ENCODE measurements around the gene CFAP20. TPM values are rescaled to one million over a fixed set of nuclear protein-coding genes. Genes with fewer than 3 reads are reported as not detected.

Gene CFAP20
- total RNA-seq, 1 donor from 2014 or later = 51.7 TPM

DNA sequence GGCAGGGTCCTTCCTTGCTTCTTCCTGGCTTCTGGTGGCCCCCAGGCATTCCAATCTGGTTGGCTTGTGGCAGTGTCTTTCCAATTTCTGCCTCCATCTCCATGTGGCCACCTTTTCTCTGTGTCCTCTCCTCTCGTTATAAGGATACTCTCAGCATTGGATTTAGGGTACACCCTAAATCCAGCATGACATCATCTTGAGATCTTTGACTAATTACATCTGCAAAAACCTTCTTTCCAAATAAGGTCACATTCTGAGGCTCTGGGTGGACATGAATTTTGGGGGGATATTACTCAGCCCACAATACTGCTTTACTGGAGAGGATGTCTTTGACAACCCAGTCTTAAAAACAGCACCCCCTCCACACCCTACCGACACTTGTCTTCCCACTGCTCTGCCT is 18.9 kb upstream of the CFAP20 start:
- intact Hi-C loops (cut with micrococcal nuclease) = no loop called here
- Mint-ChIP-seq H3K9me3 (no peaks in the 10 kb centered on the region), H3K27ac (no peak overlapping the region), H3K27me3 (ENCODE audit: low read depth) (no peaks in the 10 kb centered on the region), H3K4me1 (ENCODE audit: low read depth) (no peaks in the 10 kb centered on the region), H3K4me3 (ENCODE audit: low read depth) (no peak overlapping the region), H3K36me3 (ENCODE audit: low read depth) (no peaks in the 10 kb centered on the region)
- DNase-seq (ENCODE audit: low spot score) = no peak

DNA sequence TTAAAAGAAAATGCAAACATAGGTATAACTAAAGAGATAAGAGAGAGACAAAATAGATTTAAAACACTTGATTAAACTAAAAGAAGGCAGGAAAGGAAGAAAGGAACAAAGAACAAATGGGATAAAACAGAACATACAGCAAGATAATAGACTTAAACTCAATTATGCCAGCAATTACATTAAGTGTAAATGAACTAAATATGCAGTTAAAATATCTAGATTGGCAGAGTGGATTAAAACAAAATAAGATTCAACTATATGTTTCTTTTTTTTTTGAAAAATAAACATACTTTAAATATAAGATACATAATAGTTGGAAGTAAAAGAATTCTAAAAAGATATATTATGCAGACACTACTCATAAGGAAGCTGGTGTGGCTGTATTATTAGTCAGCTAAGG is 9.7 kb upstream of the CFAP20 start:
- no peaks in the 10 kb centered on the region for H3K4me1 Mint-ChIP-seq (ENCODE audit: low read depth)
- peaks cover 22% of the 10 kb centered on the region for H3K9me3 Mint-ChIP-seq
- H3K36me3 Mint-ChIP-seq (ENCODE audit: low read depth) = peaks cover 4% of the 10 kb centered on the region
- no peak overlapping the region for H3K27ac Mint-ChIP-seq
- H3K4me3 Mint-ChIP-seq (ENCODE audit: low read depth) = no peak overlapping the region
- intact Hi-C loops (cut with micrococcal nuclease) = no loop called here
- no peak for DNase-seq (ENCODE audit: low spot score)
- no peaks in the 10 kb centered on the region for H3K27me3 Mint-ChIP-seq (ENCODE audit: low read depth)

DNA sequence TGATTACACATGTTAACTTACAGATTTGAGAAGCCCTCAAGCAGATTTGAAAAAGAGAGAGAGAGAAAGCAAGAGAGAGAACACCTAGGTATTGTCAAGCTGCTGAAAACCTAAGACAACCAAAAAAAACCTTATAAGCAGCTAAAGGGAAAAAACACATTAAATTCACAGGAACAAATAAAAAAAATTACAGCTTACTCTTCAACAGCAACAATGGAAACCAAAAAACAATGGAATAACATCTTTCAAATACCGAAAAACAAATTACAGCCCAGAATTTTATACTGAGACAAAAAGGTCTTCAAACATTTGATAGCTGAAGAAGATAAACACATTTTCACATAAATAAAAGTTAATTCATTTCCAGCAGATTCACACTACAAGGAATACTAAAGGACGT is 8.4 kb upstream of the CFAP20 start:
- Mint-ChIP-seq H3K36me3 (ENCODE audit: low read depth) (peaks cover 4% of the 10 kb centered on the region), H3K27ac (no peak overlapping the region), H3K4me3 (ENCODE audit: low read depth) (no peak overlapping the region), H3K27me3 (ENCODE audit: low read depth) (no peaks in the 10 kb centered on the region), H3K9me3 (peaks cover 22% of the 10 kb centered on the region), H3K4me1 (ENCODE audit: low read depth) (no peaks in the 10 kb centered on the region)
- no peak for DNase-seq (ENCODE audit: low spot score)
- intact Hi-C loops (cut with micrococcal nuclease) = no loop called here

DNA sequence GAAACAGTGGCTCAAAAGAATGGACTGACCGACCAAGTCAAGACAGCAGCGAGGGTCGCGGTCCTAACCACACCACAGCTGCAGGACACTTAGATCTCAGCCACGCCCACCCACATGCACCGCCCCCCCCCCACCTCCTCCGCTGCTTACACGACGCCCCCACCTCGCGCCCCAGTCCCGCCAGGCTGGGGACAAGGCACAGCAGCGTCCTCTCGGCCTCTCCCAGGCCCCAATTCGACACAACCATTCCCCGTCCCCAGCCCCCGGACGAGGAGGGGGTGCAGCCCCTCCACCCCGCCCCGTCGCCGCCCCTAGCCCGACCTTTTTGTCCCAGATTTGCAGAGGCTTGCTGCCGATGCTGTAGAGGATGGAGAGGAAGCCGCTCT is 477 bp downstream of the CFAP20 start:
- H3K36me3 Mint-ChIP-seq (ENCODE audit: low read depth) = peaks cover 6% of the 10 kb centered on the region
- peak overlapping the region; percentile 78 for H3K4me3 Mint-ChIP-seq (ENCODE audit: low read depth)
- no peaks in the 10 kb centered on the region for H3K27me3 Mint-ChIP-seq (ENCODE audit: low read depth)
- peak overlapping the region; percentile 69 for H3K27ac Mint-ChIP-seq
- no peak for DNase-seq (ENCODE audit: low spot score)
- intact Hi-C loops (cut with micrococcal nuclease) = loop anchor here (1.0 to 10.0 kb wide), 6 partner anchors 68 to 516 kb away; partner anchors contain the start of genes KATNB1 and MMP15
- peaks cover 36% of the 10 kb centered on the region for H3K4me1 Mint-ChIP-seq (ENCODE audit: low read depth)
- no peaks in the 10 kb centered on the region for H3K9me3 Mint-ChIP-seq

DNA sequence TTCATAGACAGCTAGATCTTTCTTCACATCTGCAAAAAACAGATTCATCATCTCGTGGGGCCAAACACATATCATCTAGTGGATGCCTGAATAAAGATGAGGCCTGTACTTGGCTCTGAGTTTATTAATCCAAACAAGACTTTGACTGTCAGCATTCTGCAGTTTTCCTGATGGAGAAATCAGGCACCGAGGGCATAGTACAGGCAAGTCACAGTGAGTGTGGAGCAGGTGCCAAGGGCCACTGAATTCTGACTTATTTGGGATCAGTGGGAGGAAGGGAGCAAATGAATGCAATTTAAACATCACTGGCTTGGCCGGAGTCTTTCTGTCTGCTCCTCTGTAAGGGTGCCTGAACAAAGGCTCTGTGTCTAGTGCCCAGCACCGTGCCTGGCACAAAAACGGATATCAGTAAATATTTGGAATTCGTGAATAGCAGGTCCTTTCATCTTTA is 975 bp downstream of the CFAP20 start:
- H3K4me3 Mint-ChIP-seq (ENCODE audit: low read depth) = peak overlapping the region; percentile 78

DNA sequence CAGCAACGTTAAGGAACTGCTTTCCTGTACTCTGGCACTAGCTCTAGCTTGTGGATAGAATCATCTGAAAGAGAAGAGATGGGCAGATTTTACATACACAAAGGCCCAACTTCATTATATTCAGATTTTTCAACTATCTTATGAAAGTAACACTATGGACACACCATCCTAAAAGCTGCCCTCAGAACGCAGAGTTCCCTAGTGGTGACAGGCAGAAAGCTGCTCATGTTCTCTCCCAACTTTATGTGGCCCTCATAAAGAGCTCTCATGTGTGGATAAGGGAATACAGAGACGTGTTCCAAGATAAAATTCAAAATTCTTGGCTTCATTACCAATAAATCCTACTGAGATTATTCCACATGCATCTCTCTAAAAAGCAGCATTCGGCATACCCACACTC is 1.5 kb downstream of the CFAP20 start:
- Mint-ChIP-seq H3K27me3 (ENCODE audit: low read depth) (no peaks in the 10 kb centered on the region), H3K36me3 (ENCODE audit: low read depth) (peaks cover 6% of the 10 kb centered on the region), H3K4me3 (ENCODE audit: low read depth) (peak overlapping the region; percentile 78), H3K4me1 (ENCODE audit: low read depth) (peaks cover 38% of the 10 kb centered on the region), H3K27ac (no peak overlapping the region), H3K9me3 (no peaks in the 10 kb centered on the region)
- DNase-seq (ENCODE audit: low spot score) = no peak
- intact Hi-C loops (cut with micrococcal nuclease) = loop anchor here (1.0 to 10.0 kb wide), 5 partner anchors 69 to 515 kb away; no protein-coding TSS in a partner anchor

More for the DNA sequence above, 975 bp downstream of the CFAP20 start:
- Mint-ChIP-seq H3K36me3 (ENCODE audit: low read depth) (peaks cover 6% of the 10 kb centered on the region), H3K4me1 (ENCODE audit: low read depth) (peaks cover 37% of the 10 kb centered on the region), H3K27me3 (ENCODE audit: low read depth) (no peaks in the 10 kb centered on the region), H3K9me3 (no peaks in the 10 kb centered on the region), H3K27ac (peak overlapping the region; percentile 69)
- no peak for DNase-seq (ENCODE audit: low spot score)
- intact Hi-C loops (cut with micrococcal nuclease) = loop anchor here (2.0 to 10.0 kb wide), 4 partner anchors 69 to 516 kb away; no protein-coding TSS in a partner anchor

DNA sequence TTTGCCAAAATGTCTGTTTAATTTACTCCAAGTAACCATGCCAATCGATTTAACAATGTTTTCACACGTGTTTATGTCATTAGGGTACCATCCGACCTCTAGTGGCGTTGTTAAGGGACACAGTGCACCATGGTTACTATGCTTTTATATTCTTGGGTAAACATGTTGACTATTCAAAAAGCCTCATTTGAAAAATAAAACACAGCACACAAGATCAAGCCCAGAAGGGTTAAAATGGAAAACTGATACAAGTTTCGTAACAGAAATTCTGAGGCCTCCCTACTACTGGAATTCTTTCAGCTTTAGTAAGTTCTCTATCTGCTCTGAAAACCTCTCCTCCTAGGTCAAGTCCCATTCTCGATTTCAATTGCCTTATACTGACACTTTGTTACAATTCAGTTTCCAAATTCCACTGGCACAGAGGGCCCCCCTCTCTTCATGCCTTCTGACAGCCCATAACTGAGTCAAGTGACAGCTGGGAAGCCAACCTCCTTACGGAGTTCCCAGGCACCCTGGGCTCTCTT is 2.1 kb downstream of the CFAP20 start:
- peaks cover 40% of the 10 kb centered on the region for H3K4me1 Mint-ChIP-seq (ENCODE audit: low read depth)
- DNase-seq (ENCODE audit: low spot score) = peak; percentile 16
- peak overlapping the region; percentile 64 for H3K27ac Mint-ChIP-seq
- H3K4me3 Mint-ChIP-seq (ENCODE audit: low read depth) = peak overlapping the region; percentile 78
- no peaks in the 10 kb centered on the region for H3K9me3 Mint-ChIP-seq
- peaks cover 6% of the 10 kb centered on the region for H3K36me3 Mint-ChIP-seq (ENCODE audit: low read depth)
- H3K27me3 Mint-ChIP-seq (ENCODE audit: low read depth) = no peaks in the 10 kb centered on the region
- intact Hi-C loops (cut with micrococcal nuclease) = loop anchor here (1.0 to 10.0 kb wide), 3 partner anchors 107 to 515 kb away; no protein-coding TSS in a partner anchor

DNA sequence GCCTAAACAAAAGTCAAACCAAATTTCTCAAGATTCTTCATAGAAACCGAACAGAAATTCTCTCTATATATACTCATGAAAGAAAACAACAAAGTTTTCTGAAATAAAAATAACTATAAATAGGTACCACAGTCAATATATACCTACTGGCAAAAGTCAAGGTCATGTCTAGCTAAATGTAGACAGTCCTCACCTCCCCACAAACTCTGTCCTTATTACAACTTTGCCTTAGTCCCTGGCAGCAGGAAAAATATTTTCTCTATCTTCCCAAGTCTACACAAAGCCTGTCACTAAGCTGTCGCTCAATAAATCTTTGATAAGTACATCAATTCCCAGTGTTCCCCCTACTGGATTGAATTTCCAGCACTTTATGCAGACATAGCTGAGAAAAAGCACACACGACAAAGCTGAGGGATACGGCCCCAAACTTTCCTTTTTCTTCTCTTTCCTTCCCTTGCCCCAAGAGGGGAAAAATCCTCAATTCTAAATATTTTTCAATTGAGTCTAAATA is 2.7 kb downstream of the CFAP20 start:
- intact Hi-C loops (cut with micrococcal nuclease) = loop anchor here (5.0 to 10.0 kb wide), 2 partner anchors 232 to 514 kb away; no protein-coding TSS in a partner anchor
- Mint-ChIP-seq H3K27ac (peak overlapping the region; percentile 64), H3K27me3 (ENCODE audit: low read depth) (no peaks in the 10 kb centered on the region), H3K9me3 (no peaks in the 10 kb centered on the region), H3K4me3 (ENCODE audit: low read depth) (peak overlapping the region; percentile 78), H3K4me1 (ENCODE audit: low read depth) (peaks cover 45% of the 10 kb centered on the region), H3K36me3 (ENCODE audit: low read depth) (peaks cover 6% of the 10 kb centered on the region)
- DNase-seq (ENCODE audit: low spot score) = no peak

DNA sequence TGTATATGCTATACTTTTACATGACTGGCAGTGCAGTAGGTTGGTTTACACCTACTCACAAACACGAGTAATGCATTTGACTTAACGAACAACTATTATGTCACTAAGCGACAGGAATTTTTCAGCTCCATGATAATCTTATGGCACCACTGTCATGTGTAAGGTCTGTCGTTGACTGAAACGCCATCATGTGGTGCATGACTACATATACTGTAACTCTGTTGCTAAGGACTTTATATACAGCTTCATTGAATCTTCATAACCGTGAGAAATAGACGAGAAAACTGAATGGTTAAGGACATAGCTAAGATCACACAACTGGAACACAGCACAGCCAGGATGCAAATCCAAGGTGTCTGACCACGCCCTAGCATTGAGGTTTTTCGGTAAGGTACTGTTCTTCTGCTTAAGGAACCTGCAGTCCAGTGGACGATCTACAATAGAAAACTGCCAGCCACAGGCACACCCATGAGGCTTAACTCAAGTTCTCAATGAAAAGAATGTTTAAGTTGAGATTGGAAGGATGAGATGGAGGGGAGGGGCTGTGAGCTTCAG is 3.3 kb downstream of the CFAP20 start:
- Mint-ChIP-seq H3K4me1 (ENCODE audit: low read depth) (peaks cover 48% of the 10 kb centered on the region), H3K27me3 (ENCODE audit: low read depth) (no peaks in the 10 kb centered on the region), H3K36me3 (ENCODE audit: low read depth) (peaks cover 6% of the 10 kb centered on the region), H3K9me3 (no peaks in the 10 kb centered on the region), H3K4me3 (ENCODE audit: low read depth) (peak overlapping the region; percentile 13), H3K27ac (peak overlapping the region; percentile 55)
- intact Hi-C loops (cut with micrococcal nuclease) = loop anchor here (5.0 to 10.0 kb wide), 2 partner anchors 231 to 514 kb away; no protein-coding TSS in a partner anchor
- DNase-seq (ENCODE audit: low spot score) = no peak

DNA sequence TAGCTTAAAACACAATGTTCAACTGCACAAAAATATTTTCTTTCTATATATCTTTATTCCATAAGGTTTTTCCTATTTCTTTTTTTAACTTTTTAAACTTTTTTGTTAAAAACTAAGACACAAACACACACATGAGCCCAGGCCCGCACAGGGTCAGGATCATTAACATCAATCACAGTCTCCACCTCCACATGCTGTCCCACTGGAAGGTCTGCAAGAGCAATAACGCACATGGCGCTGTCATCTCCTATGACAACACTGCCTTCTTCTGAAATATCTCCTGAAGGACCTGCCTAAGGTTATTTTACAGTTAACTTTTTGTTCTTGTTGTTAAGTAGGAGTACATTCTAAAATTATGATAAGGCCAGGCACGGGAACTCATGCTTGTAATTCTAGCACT is 4.1 kb downstream of the CFAP20 start:
- Mint-ChIP-seq H3K4me3 (ENCODE audit: low read depth) (no peak overlapping the region), H3K27ac (no peak overlapping the region), H3K4me1 (ENCODE audit: low read depth) (peaks cover 50% of the 10 kb centered on the region), H3K9me3 (no peaks in the 10 kb centered on the region), H3K27me3 (ENCODE audit: low read depth) (no peaks in the 10 kb centered on the region), H3K36me3 (ENCODE audit: low read depth) (peaks cover 6% of the 10 kb centered on the region)
- no peak for DNase-seq (ENCODE audit: low spot score)
- intact Hi-C loops (cut with micrococcal nuclease) = loop anchor here (5.0 to 10.0 kb wide), 2 partner anchors 230 to 513 kb away; no protein-coding TSS in a partner anchor

DNA sequence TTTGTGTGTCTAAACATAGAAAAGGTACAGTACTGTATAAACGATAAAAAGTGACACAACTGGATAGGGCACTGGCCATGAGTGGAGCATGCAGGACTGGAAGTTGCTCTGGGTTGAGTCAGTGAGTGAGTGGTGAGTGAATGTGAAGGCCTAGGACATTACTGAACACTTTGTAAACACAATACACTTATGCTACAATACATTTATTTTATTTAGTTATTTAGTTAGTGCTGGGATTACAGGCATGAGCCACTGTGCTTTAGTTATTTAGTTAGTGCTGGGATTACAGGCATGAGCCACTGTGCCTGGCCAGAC is 4.6 kb downstream of the CFAP20 start:
- Mint-ChIP-seq H3K36me3 (ENCODE audit: low read depth) (peaks cover 6% of the 10 kb centered on the region), H3K4me3 (ENCODE audit: low read depth) (no peak overlapping the region), H3K4me1 (ENCODE audit: low read depth) (peaks cover 52% of the 10 kb centered on the region), H3K27me3 (ENCODE audit: low read depth) (no peaks in the 10 kb centered on the region), H3K27ac (no peak overlapping the region), H3K9me3 (no peaks in the 10 kb centered on the region)
- intact Hi-C loops (cut with micrococcal nuclease) = loop anchor here (10.0 kb wide), 1 partner anchor 230 kb away; no protein-coding TSS in a partner anchor
- no peak for DNase-seq (ENCODE audit: low spot score)

DNA sequence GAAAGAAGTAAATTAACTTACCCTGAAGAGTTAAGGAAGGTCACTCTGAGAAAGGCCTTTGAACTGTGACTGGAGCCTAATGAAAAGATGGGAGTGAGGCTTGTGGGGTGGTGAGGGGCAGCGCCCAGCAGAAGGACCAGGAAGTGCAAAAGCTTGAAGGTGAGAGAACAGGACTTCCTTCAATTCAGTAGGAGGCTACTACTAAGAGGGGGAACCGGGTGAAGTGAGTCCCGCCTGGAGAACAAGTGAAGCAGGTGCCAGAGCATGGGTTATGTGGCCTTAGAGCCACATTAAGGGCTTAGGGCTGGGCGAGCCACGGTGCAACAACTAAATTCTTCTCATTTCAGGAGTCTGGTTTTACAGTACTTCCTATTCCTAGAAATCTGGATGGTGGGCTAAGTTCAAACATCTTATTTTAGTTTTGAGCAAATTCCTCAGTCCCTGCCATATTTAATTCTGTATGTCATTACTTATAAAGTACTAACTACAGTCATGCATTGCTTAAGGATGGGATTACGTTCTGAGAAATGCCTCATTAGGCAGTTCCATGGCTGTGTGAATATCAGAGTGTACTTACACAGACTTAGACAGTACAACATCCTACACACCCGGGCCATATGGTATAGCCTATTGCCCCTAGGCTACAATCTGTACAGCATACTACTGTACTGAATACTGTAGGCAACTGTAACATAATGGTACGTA is 5.1 kb downstream of the CFAP20 start:
- H3K27me3 Mint-ChIP-seq (ENCODE audit: low read depth) = no peaks in the 10 kb centered on the region
- H3K4me3 Mint-ChIP-seq (ENCODE audit: low read depth) = no peak overlapping the region
- H3K27ac Mint-ChIP-seq = no peak overlapping the region
- H3K9me3 Mint-ChIP-seq = no peaks in the 10 kb centered on the region
- intact Hi-C loops (cut with micrococcal nuclease) = loop anchor here (10.0 kb wide), 1 partner anchor 229 kb away; no protein-coding TSS in a partner anchor
- no peak for DNase-seq (ENCODE audit: low spot score)
- H3K4me1 Mint-ChIP-seq (ENCODE audit: low read depth) = peaks cover 52% of the 10 kb centered on the region
- peaks cover 6% of the 10 kb centered on the region for H3K36me3 Mint-ChIP-seq (ENCODE audit: low read depth)

DNA sequence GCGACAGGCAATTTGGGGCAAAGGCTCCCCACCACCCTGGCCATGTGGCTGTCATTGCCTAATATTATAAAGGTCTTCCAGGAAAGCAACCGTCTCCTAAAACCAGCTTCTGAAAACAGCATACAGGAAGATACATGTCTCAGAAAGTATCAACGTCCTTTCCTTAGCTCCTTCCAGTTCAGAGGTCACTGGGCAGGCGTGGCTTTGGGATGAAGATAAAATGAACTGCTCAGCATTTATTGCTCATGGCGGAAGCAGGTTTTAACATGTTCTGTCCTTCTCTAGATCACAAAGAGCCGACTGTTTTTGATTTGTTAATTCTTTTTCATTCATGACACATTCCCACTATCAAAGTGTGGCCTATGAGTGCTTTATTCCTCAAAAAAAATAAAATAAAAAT is 8.0 kb downstream of the CFAP20 start:
- Mint-ChIP-seq H3K27me3 (ENCODE audit: low read depth) (no peaks in the 10 kb centered on the region), H3K36me3 (ENCODE audit: low read depth) (peaks cover 15% of the 10 kb centered on the region), H3K27ac (no peak overlapping the region), H3K4me1 (ENCODE audit: low read depth) (peaks cover 35% of the 10 kb centered on the region), H3K9me3 (no peaks in the 10 kb centered on the region), H3K4me3 (ENCODE audit: low read depth) (no peak overlapping the region)
- intact Hi-C loops (cut with micrococcal nuclease) = loop anchor here (10.0 kb wide), 1 partner anchor 226 kb away; no protein-coding TSS in a partner anchor
- no peak for DNase-seq (ENCODE audit: low spot score)

All from activated T-helper 2 cell treated with anti-CD3 and anti-CD28 coated beads, Interferon-gamma antibody, Interleukin-2, Interleukin-4, amounts not matched to agents 10 μg/mL and 5 μg/mL and 100 μg/mL, durations not matched to agents 14 hours and 24 hours and 36 hours (primary cell).